ENCODE data around the gene MYO1B. TPM values are rescaled to one million over a fixed set of nuclear protein-coding genes. Genes with fewer than 3 reads are reported as not detected.

MYO1B gene
- total RNA-seq, 1 experiment from 2014 or later, result 43.6 TPM

DNA sequence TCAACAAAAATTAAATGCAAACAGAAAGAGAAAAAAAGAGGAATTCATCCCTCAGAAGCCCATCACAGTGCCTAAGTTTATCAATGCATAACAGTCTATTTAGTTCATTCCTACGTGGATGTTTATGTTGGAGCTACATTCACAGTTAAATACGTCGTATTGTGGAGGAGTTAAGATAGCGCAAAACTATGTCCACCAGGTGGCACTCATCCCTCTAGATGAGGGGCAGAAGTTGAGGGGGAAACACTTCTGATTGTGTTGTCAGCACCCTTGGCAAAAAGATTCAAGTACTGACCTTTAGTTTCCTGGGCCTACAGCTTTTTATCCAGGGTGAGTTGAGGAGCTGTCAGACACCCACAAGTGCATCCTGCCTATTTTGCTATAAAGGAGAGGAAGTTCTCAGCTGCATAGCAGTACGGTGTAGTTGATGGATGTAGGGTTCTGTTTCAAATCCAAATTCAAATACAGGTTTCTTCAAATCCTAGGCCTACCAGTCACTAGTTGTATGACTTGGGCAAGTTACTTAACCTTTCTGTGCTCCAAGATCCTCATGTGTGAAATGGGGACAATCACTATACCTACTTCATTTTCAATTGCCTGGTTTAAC lies 26.8 kb upstream of the MYO1B start:
- TF ChIP-seq MYBL2 (CRISPR knock-in tag; IDR thresholded peaks at IDR 0.05) (no peak), NFYB (CRISPR knock-in tag; conservative IDR thresholded peaks at IDR 0.05; ENCODE audit: low read depth) (no peak)
- TF ChIP-seq, protein P1, sequence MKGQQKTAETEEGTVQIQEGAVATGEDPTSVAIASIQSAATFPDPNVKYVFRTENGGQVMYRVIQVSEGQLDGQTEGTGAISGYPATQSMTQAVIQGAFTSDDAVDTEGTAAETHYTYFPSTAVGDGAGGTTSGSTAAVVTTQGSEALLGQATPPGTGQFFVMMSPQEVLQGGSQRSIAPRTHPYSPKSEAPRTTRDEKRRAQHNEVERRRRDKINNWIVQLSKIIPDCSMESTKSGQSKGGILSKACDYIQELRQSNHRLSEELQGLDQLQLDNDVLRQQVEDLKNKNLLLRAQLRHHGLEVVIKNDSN (CRISPR knock-in tag; IDR thresholded peaks at IDR 0.05), result no peak
- TF ChIP-seq, protein P2, sequence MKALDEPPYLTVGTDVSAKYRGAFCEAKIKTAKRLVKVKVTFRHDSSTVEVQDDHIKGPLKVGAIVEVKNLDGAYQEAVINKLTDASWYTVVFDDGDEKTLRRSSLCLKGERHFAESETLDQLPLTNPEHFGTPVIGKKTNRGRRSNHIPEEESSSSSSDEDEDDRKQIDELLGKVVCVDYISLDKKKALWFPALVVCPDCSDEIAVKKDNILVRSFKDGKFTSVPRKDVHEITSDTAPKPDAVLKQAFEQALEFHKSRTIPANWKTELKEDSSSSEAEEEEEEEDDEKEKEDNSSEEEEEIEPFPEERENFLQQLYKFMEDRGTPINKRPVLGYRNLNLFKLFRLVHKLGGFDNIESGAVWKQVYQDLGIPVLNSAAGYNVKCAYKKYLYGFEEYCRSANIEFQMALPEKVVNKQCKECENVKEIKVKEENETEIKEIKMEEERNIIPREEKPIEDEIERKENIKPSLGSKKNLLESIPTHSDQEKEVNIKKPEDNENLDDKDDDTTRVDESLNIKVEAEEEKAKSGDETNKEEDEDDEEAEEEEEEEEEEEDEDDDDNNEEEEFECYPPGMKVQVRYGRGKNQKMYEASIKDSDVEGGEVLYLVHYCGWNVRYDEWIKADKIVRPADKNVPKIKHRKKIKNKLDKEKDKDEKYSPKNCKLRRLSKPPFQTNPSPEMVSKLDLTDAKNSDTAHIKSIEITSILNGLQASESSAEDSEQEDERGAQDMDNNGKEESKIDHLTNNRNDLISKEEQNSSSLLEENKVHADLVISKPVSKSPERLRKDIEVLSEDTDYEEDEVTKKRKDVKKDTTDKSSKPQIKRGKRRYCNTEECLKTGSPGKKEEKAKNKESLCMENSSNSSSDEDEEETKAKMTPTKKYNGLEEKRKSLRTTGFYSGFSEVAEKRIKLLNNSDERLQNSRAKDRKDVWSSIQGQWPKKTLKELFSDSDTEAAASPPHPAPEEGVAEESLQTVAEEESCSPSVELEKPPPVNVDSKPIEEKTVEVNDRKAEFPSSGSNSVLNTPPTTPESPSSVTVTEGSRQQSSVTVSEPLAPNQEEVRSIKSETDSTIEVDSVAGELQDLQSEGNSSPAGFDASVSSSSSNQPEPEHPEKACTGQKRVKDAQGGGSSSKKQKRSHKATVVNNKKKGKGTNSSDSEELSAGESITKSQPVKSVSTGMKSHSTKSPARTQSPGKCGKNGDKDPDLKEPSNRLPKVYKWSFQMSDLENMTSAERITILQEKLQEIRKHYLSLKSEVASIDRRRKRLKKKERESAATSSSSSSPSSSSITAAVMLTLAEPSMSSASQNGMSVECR (CRISPR knock-in tag; IDR thresholded peaks at IDR 0.05; ENCODE audit: borderline replicate concordance), result no peak
- TF ChIP-seq, protein P3, sequence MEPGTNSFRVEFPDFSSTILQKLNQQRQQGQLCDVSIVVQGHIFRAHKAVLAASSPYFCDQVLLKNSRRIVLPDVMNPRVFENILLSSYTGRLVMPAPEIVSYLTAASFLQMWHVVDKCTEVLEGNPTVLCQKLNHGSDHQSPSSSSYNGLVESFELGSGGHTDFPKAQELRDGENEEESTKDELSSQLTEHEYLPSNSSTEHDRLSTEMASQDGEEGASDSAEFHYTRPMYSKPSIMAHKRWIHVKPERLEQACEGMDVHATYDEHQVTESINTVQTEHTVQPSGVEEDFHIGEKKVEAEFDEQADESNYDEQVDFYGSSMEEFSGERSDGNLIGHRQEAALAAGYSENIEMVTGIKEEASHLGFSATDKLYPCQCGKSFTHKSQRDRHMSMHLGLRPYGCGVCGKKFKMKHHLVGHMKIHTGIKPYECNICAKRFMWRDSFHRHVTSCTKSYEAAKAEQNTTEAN (CRISPR knock-in tag; IDR thresholded peaks at IDR 0.05), result no peak
- TF ChIP-seq, protein P4, sequence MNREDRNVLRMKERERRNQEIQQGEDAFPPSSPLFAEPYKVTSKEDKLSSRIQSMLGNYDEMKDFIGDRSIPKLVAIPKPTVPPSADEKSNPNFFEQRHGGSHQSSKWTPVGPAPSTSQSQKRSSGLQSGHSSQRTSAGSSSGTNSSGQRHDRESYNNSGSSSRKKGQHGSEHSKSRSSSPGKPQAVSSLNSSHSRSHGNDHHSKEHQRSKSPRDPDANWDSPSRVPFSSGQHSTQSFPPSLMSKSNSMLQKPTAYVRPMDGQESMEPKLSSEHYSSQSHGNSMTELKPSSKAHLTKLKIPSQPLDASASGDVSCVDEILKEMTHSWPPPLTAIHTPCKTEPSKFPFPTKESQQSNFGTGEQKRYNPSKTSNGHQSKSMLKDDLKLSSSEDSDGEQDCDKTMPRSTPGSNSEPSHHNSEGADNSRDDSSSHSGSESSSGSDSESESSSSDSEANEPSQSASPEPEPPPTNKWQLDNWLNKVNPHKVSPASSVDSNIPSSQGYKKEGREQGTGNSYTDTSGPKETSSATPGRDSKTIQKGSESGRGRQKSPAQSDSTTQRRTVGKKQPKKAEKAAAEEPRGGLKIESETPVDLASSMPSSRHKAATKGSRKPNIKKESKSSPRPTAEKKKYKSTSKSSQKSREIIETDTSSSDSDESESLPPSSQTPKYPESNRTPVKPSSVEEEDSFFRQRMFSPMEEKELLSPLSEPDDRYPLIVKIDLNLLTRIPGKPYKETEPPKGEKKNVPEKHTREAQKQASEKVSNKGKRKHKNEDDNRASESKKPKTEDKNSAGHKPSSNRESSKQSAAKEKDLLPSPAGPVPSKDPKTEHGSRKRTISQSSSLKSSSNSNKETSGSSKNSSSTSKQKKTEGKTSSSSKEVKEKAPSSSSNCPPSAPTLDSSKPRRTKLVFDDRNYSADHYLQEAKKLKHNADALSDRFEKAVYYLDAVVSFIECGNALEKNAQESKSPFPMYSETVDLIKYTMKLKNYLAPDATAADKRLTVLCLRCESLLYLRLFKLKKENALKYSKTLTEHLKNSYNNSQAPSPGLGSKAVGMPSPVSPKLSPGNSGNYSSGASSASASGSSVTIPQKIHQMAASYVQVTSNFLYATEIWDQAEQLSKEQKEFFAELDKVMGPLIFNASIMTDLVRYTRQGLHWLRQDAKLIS (CRISPR knock-in tag; IDR thresholded peaks at IDR 0.05; ENCODE audit: borderline replicate concordance), result no peak
- ATAC-seq (peak; percentile 94), DNase-seq (ENCODE audit: low spot score) (peak; percentile 73)
- Mint-ChIP-seq H3K27me3 (ENCODE audit: low read depth) (no peaks in the 10 kb centered on the region), H3K27ac (no peak overlapping the region), H3K36me3 (0 out of 2 replicates have a peak, but pooled peaks cover 2% of the 10 kb centered on the region), H3K4me1 (peaks cover 9% of the 10 kb centered on the region), H3K9me3 (peaks cover 14% of the 10 kb centered on the region), H3K4me3 (no peak overlapping the region)
- CTCF ChIA-PET, result interaction anchor here (0.5 to 2.3 kb wide), 41 partner anchors 9 to 540 kb away, joined by 3 to 17 read pairs (median 4); partner anchors contain the start of genes MYO1B and STAT4
- POLR2A ChIA-PET, result no interaction called here

DNA sequence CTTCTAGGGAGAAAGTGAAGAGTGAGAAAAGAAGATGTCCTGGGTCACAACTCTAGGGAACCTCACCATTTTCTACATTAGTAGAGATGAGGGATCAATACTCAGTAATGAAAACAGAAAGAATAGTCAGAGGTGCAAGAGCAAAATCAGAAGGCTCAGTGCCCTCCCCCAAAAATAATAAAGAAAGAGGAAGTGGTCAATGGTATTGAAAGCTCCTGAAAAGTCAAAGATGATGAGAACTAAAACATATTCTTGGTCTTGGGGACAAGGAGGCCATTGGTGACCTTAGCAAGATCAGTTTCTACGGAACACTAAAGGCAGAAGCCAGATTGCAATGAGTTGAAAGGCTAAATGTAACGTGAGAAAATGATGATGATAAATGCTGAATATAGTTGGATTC lies 24.5 kb upstream of the MYO1B start:
- H3K27me3 Mint-ChIP-seq (ENCODE audit: low read depth), result no peaks in the 10 kb centered on the region
- no peak overlapping the region for H3K4me3 Mint-ChIP-seq
- no peak for ATAC-seq
- peaks cover 14% of the 10 kb centered on the region for H3K9me3 Mint-ChIP-seq
- H3K4me1 Mint-ChIP-seq, result peaks cover 17% of the 10 kb centered on the region
- TF ChIP-seq, protein P5, sequence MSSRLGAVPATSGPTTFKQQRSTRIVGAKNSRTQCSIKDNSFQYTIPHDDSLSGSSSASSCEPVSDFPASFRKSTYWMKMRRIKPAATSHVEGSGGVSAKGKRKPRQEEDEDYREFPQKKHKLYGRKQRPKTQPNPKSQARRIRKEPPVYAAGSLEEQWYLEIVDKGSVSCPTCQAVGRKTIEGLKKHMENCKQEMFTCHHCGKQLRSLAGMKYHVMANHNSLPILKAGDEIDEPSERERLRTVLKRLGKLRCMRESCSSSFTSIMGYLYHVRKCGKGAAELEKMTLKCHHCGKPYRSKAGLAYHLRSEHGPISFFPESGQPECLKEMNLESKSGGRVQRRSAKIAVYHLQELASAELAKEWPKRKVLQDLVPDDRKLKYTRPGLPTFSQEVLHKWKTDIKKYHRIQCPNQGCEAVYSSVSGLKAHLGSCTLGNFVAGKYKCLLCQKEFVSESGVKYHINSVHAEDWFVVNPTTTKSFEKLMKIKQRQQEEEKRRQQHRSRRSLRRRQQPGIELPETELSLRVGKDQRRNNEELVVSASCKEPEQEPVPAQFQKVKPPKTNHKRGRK (CRISPR knock-in tag; IDR thresholded peaks at IDR 0.05; ENCODE audit: borderline replicate concordance), result no peak
- POLR2A ChIA-PET, result no interaction called here
- CTCF ChIA-PET, result no interaction called here
- H3K36me3 Mint-ChIP-seq, result 0 out of 2 replicates have a peak, but pooled peaks cover 2% of the 10 kb centered on the region
- no peak overlapping the region for H3K27ac Mint-ChIP-seq
- no peak for DNase-seq (ENCODE audit: low spot score)

DNA sequence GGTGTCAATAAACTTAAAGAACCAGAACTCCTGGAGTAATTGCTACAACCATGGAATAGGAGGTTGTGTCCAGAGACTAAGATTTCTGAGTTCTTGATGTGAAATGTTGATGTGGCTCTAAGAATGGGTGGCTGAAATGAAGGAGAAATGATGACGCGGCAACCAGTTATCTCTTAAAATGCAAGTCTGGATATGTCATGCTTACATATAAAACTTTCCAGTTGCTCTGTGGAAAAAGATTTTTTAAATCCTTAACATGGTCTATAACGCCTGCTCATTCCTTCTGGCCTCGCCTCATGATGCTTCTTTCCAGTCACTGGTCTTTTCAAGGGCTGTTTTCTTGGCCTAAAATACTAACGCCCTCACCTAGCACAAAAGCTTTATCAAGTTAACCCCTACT lies 23.5 kb upstream of the MYO1B start:
- peaks cover 25% of the 10 kb centered on the region for H3K4me1 Mint-ChIP-seq
- no peak overlapping the region for H3K27ac Mint-ChIP-seq
- H3K27me3 Mint-ChIP-seq (ENCODE audit: low read depth), result no peaks in the 10 kb centered on the region
- CTCF ChIA-PET, result no interaction called here
- DNase-seq (ENCODE audit: low spot score), result no peak
- H3K36me3 Mint-ChIP-seq, result 0 out of 2 replicates have a peak, but pooled peaks cover 2% of the 10 kb centered on the region
- no peak for TF ChIP-seq PRRX2 (CRISPR knock-in tag; IDR thresholded peaks at IDR 0.05)
- TF ChIP-seq, protein P6, sequence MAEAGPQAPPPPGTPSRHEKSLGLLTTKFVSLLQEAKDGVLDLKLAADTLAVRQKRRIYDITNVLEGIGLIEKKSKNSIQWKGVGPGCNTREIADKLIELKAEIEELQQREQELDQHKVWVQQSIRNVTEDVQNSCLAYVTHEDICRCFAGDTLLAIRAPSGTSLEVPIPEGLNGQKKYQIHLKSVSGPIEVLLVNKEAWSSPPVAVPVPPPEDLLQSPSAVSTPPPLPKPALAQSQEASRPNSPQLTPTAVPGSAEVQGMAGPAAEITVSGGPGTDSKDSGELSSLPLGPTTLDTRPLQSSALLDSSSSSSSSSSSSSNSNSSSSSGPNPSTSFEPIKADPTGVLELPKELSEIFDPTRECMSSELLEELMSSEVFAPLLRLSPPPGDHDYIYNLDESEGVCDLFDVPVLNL (CRISPR knock-in tag; IDR thresholded peaks at IDR 0.05; ENCODE audit: borderline replicate concordance, low read depth), result no peak
- no peak for TF ChIP-seq JAZF1 (CRISPR knock-in tag; IDR thresholded peaks at IDR 0.05)
- TF ChIP-seq, protein P1 (CRISPR knock-in tag; IDR thresholded peaks at IDR 0.05), result no peak
- TF ChIP-seq JUN (CRISPR knock-in tag; IDR thresholded peaks at IDR 0.05), result no peak
- no peak for ATAC-seq
- H3K4me3 Mint-ChIP-seq, result no peak overlapping the region
- POLR2A ChIA-PET, result no interaction called here
- H3K9me3 Mint-ChIP-seq, result peaks cover 14% of the 10 kb centered on the region
